SU-DHL-6 (cell line): ENCODE results near the gene TNFRSF25.

Experiments
- H2AFZ ChIP-seq: fragments of 200-600 bp; sonication (generic); 2 replicates; pipeline ENCODE4 v1.6.1; 2014; ENCODE audit warnings: low read depth, mild to moderate bottlenecking, moderate library complexity, mixed read lengths, antibody characterized with exemption, low read length; ENCODE audit not compliant: severe bottlenecking
- H3F3A ChIP-seq: fragments of 200-600 bp; shearing (Covaris generic); 2 replicates; pipeline ENCODE4 v1.6.0; 2016; ENCODE audit warnings: antibody characterized with exemption, mild to moderate bottlenecking; ENCODE audit not compliant: insufficient read depth
- H3K27ac ChIP-seq: fragments of 200-600 bp; sonication (generic); 2 replicates; pipeline ENCODE4 v1.5.1; 2016; ENCODE audit warnings: low read depth, mild to moderate bottlenecking, low read length, moderate library complexity, mixed read lengths
- H3K27me3 ChIP-seq: fragments of 200-600 bp; sonication (generic), shearing (Covaris generic); 2 replicates; pipeline ENCODE4 v1.6.0; 2014; ENCODE audit warnings: mild to moderate bottlenecking, low read length
- H3K36me3 ChIP-seq: fragments of 200-600 bp; sonication (generic); 2 replicates; pipeline ENCODE4 v1.6.1; 2014; ENCODE audit warnings: mild to moderate bottlenecking, low read length, mixed read lengths
- H3K4me2 ChIP-seq: fragments of 300-600, 200-600 bp; shearing (Covaris generic), sonication (generic); 2 replicates; pipeline ENCODE4 v1.6.0; 2014; ENCODE audit warnings: low read length, low read depth, mild to moderate bottlenecking; ENCODE audit not compliant: poor library complexity, severe bottlenecking
- H3K4me3 ChIP-seq: fragments of 200-600 bp; sonication (generic); 2 replicates; pipeline ENCODE4 v1.5.1; 2014; ENCODE audit warnings: antibody characterized with exemption, low read length, mild to moderate bottlenecking, mixed read lengths; ENCODE audit not compliant: insufficient read depth, poor library complexity, severe bottlenecking
- H3K79me2 ChIP-seq: fragments of 200-600 bp; sonication (generic); 2 replicates; pipeline ENCODE4 v1.6.1; 2014; ENCODE audit warnings: mild to moderate bottlenecking, low read length, moderate library complexity; ENCODE audit not compliant: insufficient read depth
- H3K9ac ChIP-seq: fragments of 200-600 bp; sonication (generic); 2 replicates; pipeline ENCODE4 v1.7.0; 2014; ENCODE audit warnings: mild to moderate bottlenecking, low read length
- H3K9me2 ChIP-seq: fragments of 200-600 bp; sonication (generic); replicated peaks from 2 replicates; pipeline ENCODE4 v1.6.1; 2014; ENCODE audit warnings: low read length; ENCODE audit not compliant: insufficient read depth
- H3K9me3 ChIP-seq: fragments of 200-600 bp; sonication (generic); 2 replicates; pipeline ENCODE4 v1.6.1; 2014; ENCODE audit warnings: low read length, mixed read lengths; ENCODE audit not compliant: insufficient read depth
- H4K20me1 ChIP-seq: fragments of 200-600 bp; sonication (generic); 2 replicates; pipeline ENCODE4 v1.6.1; 2014; ENCODE audit warnings: low read depth, mild to moderate bottlenecking, antibody characterized with exemption, low read length, moderate library complexity, mixed read lengths
- CTCF ChIP-seq: fragments of 200-600 bp; sonication (generic); IDR thresholded peaks from one replicate; pipeline ENCODE4 v1.5.1; 2017; ENCODE audit warnings: antibody characterized with exemption, mild to moderate bottlenecking, low read length, moderate library complexity; ENCODE audit not compliant: insufficient read depth, poor library complexity, severe bottlenecking
- EZH2phosphoT487 ChIP-seq: fragments of 200-600 bp; sonication (generic), shearing (Covaris generic); conservative IDR thresholded peaks from 2 replicates; pipeline ENCODE4 v1.6.1; 2018; ENCODE audit warnings: mild to moderate bottlenecking, antibody characterized with exemption, low read length, moderate library complexity, mixed read lengths

The TNFRSF25 gene

GRCh38 chr1:6499296-6499695, 33.3 kb upstream of the TNFRSF25 start:
- Histone ChIP-seq H3K36me3 (no peaks in the 10 kb centered on the region), H3K4me2 (no peak overlapping the region)

GRCh38 chr1:6498576-6499111, 32.7 kb upstream of the TNFRSF25 start:
- H3K9ac ChIP-seq, result no peak overlapping the region
- H4K20me1 ChIP-seq, result no peaks in the 10 kb centered on the region
- H3K9me3 ChIP-seq, result no peaks in the 10 kb centered on the region
- H3K4me2 ChIP-seq, result no peak overlapping the region
- TF ChIP-seq CTCF (no peak), EZH2phosphoT487 (no peak)
- H3K4me3 ChIP-seq, result no peak overlapping the region
- no peaks in the 10 kb centered on the region for H3K27me3 ChIP-seq
- H3K27ac ChIP-seq, result no peak overlapping the region
- no peak overlapping the region for H2AFZ ChIP-seq
- H3K9me2 ChIP-seq, result no peaks in the 10 kb centered on the region
- no peaks in the 10 kb centered on the region for H3F3A ChIP-seq
- no peaks in the 10 kb centered on the region for H3K79me2 ChIP-seq
- no peaks in the 10 kb centered on the region for H3K36me3 ChIP-seq

More at GRCh38 chr1:6499296-6499695, 33.3 kb upstream of the TNFRSF25 start:
- no peaks in the 10 kb centered on the region for H3K79me2 ChIP-seq
- H3K27me3 ChIP-seq, result no peaks in the 10 kb centered on the region
- no peak overlapping the region for H3K9ac ChIP-seq
- no peaks in the 10 kb centered on the region for H3K9me2 ChIP-seq
- TF ChIP-seq CTCF (no peak), EZH2phosphoT487 (no peak)
- H3K9me3 ChIP-seq, result no peaks in the 10 kb centered on the region
- H4K20me1 ChIP-seq, result no peaks in the 10 kb centered on the region
- no peak overlapping the region for H3K27ac ChIP-seq
- H3F3A ChIP-seq, result no peaks in the 10 kb centered on the region
- no peak overlapping the region for H3K4me3 ChIP-seq
- no peak overlapping the region for H2AFZ ChIP-seq

GRCh38 chr1:6497867-6498575, 32.0 kb upstream of the TNFRSF25 start:
- Histone ChIP-seq H3K27me3 (no peaks in the 10 kb centered on the region), H3K9me2 (no peaks in the 10 kb centered on the region), H2AFZ (no peak overlapping the region), H4K20me1 (no peaks in the 10 kb centered on the region), H3K36me3 (no peaks in the 10 kb centered on the region), H3K27ac (no peak overlapping the region), H3K4me3 (peak overlapping the region; percentile 40), H3K4me2 (peak overlapping the region; percentile 66), H3F3A (no peaks in the 10 kb centered on the region), H3K9me3 (no peaks in the 10 kb centered on the region), H3K79me2 (no peaks in the 10 kb centered on the region), H3K9ac (peak overlapping the region; percentile 45; the same call in 1 of the 2 replicates)
- TF ChIP-seq CTCF, result no peak
- no peak for TF ChIP-seq EZH2phosphoT487
